Astrocyte (in vitro differentiated cells and primary cell): Measurements from ENCODE around the gene EFL1.
"Not testable (repeated sequence)": the region's sequence is repeated elsewhere in the genome, so short reads cannot be mapped to it uniquely, and the experiment has no call there.

Experiments
- CTCF ChIP-seq: IDR thresholded peaks from 2 replicates; pipeline ENCODE4 v1.5.1; 2011; ENCODE audit warnings: low read depth, mild to moderate bottlenecking, inconsistent platforms, low read length, moderate library complexity; ENCODE audit not compliant: insufficient read depth
- EZH2 ChIP-seq: IDR thresholded peaks from 2 replicates; pipeline ENCODE4 v1.6.1; 2012; ENCODE audit warnings: mild to moderate bottlenecking, low read length, inconsistent platforms; ENCODE audit not compliant: insufficient read depth

DNA sequence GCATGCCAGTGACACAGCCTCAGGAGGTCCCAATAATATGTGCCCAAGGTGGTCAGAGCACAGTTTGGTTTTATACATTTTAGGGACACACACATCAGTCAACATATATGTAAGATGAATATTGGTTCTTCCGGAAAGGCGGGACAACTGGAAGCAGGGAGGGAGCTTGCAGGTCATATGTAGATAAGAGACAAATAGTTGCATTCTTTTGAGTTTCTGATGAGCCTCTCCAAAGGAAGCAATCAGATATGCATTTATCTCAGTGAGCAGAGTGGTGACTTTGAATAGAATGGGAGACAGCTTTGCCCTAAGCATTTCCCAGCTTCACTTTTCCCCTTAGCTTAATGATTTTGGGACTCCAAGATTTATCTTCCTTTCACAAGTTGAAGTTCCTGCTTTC, 4.6 kb upstream of the EFL1 start:
- not testable (repeated sequence) for TF ChIP-seq CTCF, EZH2
